ENCODE results near the gene C10orf90.

GRCh38 chr10:126596472-126597016 is 73.9 kb downstream of the C10orf90 start:
- TF ChIP-seq CTCF (IDR thresholded peaks at IDR 0.05): no peak
- no peak for TF ChIP-seq EP300 (IDR thresholded peaks at IDR 0.05)
- TF ChIP-seq POLR2A (IDR thresholded peaks at IDR 0.05): no peak

Measured in ovary (tissue), 3 donors.